ENCODE measurements around the gene CRIP2. TPM values are rescaled to one million over a fixed set of nuclear protein-coding genes. Genes with fewer than 3 reads are reported as not detected.

Gene CRIP2
- polyA plus RNA-seq, 3 donors: 132 to 186 (median 153) TPM

- no peak for DNase-seq
Observed at GRCh38 chr14:105525326-105525725, 50.7 kb downstream of the CRIP2 start.

GRCh38 chr14:105525861-105526775, 51.5 kb downstream of the CRIP2 start, which contains the start of gene TMEM121:
Gene TMEM121, plus strand, starts transcription at chr14:105526583. Its CDS starts 2,252 bp downstream, at chr14:105528835.
- no peak for DNase-seq

- no peak for DNase-seq
Observed at GRCh38 chr14:105526776-105527380, 52.3 kb downstream of the CRIP2 start.

GRCh38 chr14:105527381-105527825, 52.8 kb downstream of the CRIP2 start:
- no peak for DNase-seq

- peak; percentile 74 for DNase-seq
Observed at GRCh38 chr14:105527826-105528585, 53.4 kb downstream of the CRIP2 start.

GRCh38 chr14:105528586-105529318, 54.1 kb downstream of the CRIP2 start:
- DNase-seq: no peak

- no peak for DNase-seq
Observed at GRCh38 chr14:105529319-105529568, 54.6 kb downstream of the CRIP2 start.

Other genes with a start within 250 kb of the CRIP2 start
- gene BTBD6, start 226.3 kb upstream of the CRIP2 start, polyA plus RNA-seq (ENCODE audit: insufficient read length in 3 of 3): 10 to 100 TPM; 32.6 to 43.4 (median 42.7) TPM
- 10 to 100 TPM; 32.8 to 37.3 (median 33.3) TPM for gene BRF1, start 173.8 kb upstream of the CRIP2 start, polyA plus RNA-seq (ENCODE audit: insufficient read length in 3 of 3)
- 10 to 100 TPM; 76.2 to 89.4 (median 84.1) TPM for gene PACS2, start 160.1 kb upstream of the CRIP2 start, polyA plus RNA-seq (ENCODE audit: insufficient read length in 3 of 3)
- gene TEX22, start 76.3 kb upstream of the CRIP2 start, polyA plus RNA-seq (ENCODE audit: insufficient read length in 3 of 3): 1 to 10 TPM; 1.4 to 3.6 (median 2.6) TPM
- gene MTA1, start 55.0 kb upstream of the CRIP2 start, polyA plus RNA-seq (ENCODE audit: insufficient read length in 3 of 3): 100 to 1,000 TPM; 122 to 156 (median 141) TPM
- 10 to 100 TPM; 28.8 to 36.6 (median 34.6) TPM for gene CRIP1, start 12.1 kb downstream of the CRIP2 start, polyA plus RNA-seq (ENCODE audit: insufficient read length in 3 of 3)
- gene TEDC1, start 16.4 kb downstream of the CRIP2 start, polyA plus RNA-seq (ENCODE audit: insufficient read length in 3 of 3): 10 to 100 TPM; 10.9 to 13.7 (median 11.1) TPM
- 1 to 10 TPM; 4.9 to 6.6 (median 5.4) TPM for gene TMEM121, start 51.8 kb downstream of the CRIP2 start, polyA plus RNA-seq (ENCODE audit: insufficient read length in 3 of 3)